Tibial nerve (tissue), 4 donors: ENCODE measurements around the gene NEDD4L. TPM values are rescaled to one million over a fixed set of nuclear protein-coding genes. Genes with fewer than 3 reads are reported as not detected.

Source experiments
- DNase-seq, 2 donors: peaks; one replicate each; pipeline ENCODE4 v3.0.0-alpha.2; 2019; ENCODE audit warnings: low spot score in 2 of 2
- H3K27ac ChIP-seq, 4 donors: fragments of 200-600 bp; sonication (generic) in 3 of 4; one replicate each; pipeline ENCODE4 v1.5.1; 2017 to 2019; ENCODE audit warnings: mild to moderate bottlenecking in 1 of 4
- H3K27me3 ChIP-seq, 2 donors: fragments of 200-600 bp; sonication (generic) in 1 of 2; one replicate each; pipeline versions ENCODE4 v1.5.1 to v1.6.0; 2017 to 2019
- H3K36me3 ChIP-seq, 3 donors: fragments of 200-600 bp; sonication (generic); one replicate each; pipeline ENCODE4 v1.5.1; 2018 to 2019
- H3K4me1 ChIP-seq, 4 donors: fragments of 200-600 bp; sonication (generic) in 3 of 4; one replicate each; pipeline ENCODE4 v1.5.1; 2017 to 2019
- H3K4me3 ChIP-seq, 4 donors: fragments of 200-600 bp; sonication (generic) in 3 of 4; one replicate each; pipeline ENCODE4 v1.5.1; 2017 to 2019; ENCODE audit warnings: mild to moderate bottlenecking in 1 of 4, moderate library complexity in 1 of 4
- H3K9me3 ChIP-seq, 4 donors: fragments of 200-600 bp; sonication (generic) in 3 of 4; one replicate each; pipeline ENCODE4 v1.5.1; 2017 to 2019
- CTCF ChIP-seq, 5 experiments: fragments of 200-600 bp in 3 of 5; fragments of 450-650 bp in 2 of 5; sonication (generic) in 3 of 5; IDR thresholded peaks; one replicate each; pipeline ENCODE4 v1.5.1; 2016 to 2019; ENCODE audit warnings: antibody characterized with exemption in 5 of 5, mild to moderate bottlenecking in 3 of 5, moderate library complexity in 2 of 5
- EP300 ChIP-seq, 2 donors: sonication (generic); formaldehyde crosslinking; IDR thresholded peaks; one replicate each; pipeline ENCODE4 v1.6.1; 2017; ENCODE audit warnings: antibody characterized with exemption in 2 of 2, mild to moderate bottlenecking in 1 of 2
- POLR2A ChIP-seq, 2 donors: fragments of 450-650 bp; IDR thresholded peaks; one replicate each; pipeline ENCODE4 v1.6.1; 2017; ENCODE audit warnings: antibody characterized with exemption in 2 of 2, mild to moderate bottlenecking in 2 of 2, moderate library complexity in 2 of 2
- WGBS, 2 donors: methylation state at CpG; one replicate each; pipeline ENCODE4 v1.1.5; 2018; 5-methylcytosine and 5-hydroxymethylcytosine counted together
- total RNA-seq, 4 donors: library from RNA; depleted of rRNA; stranded (reverse); fragments of >200 nt; gene quantifications; one replicate each; pipeline ENCODE4 v1.1.0, GENCODE V29; 2016

Gene NEDD4L
- total RNA-seq, 4 donors from 2014 or later = 15.3 to 59.9 (median 26.8) TPM

- 76 to 78% methylated on average over 7 of the region's 7 CpGs for WGBS, 2 donors
- Histone ChIP-seq H3K4me1 (peaks cover 0 to 5% (median 0%) of the 10 kb centered on the region in 4 donors), H3K4me3 (no peak overlapping the region), H3K36me3 (no peaks in the 10 kb centered on the region), H3K27ac (no peak overlapping the region), H3K27me3 (no peaks in the 10 kb centered on the region), H3K9me3 (no peaks in the 10 kb centered on the region)
- no peak for DNase-seq
- no peak for TF ChIP-seq EP300 (IDR thresholded peaks at IDR 0.05)
- no peak for TF ChIP-seq CTCF (IDR thresholded peaks at IDR 0.05)
- TF ChIP-seq POLR2A (IDR thresholded peaks at IDR 0.05) = no peak
Observed at GRCh38 chr18:58148954-58149471, 105.0 kb downstream of the NEDD4L start.

GRCh38 chr18:58150772-58151171 lies 106.7 kb downstream of the NEDD4L start:
- no peak for TF ChIP-seq POLR2A (IDR thresholded peaks at IDR 0.05)
- no peak for TF ChIP-seq EP300 (IDR thresholded peaks at IDR 0.05)
- no peak for TF ChIP-seq CTCF (IDR thresholded peaks at IDR 0.05)
- 91 to 98% methylated on average over 4 of the region's 4 CpGs for WGBS, 2 donors
- Histone ChIP-seq H3K4me1 (peaks cover 0 to 5% (median 0%) of the 10 kb centered on the region in 4 donors), H3K4me3 (no peak overlapping the region), H3K27me3 (no peaks in the 10 kb centered on the region), H3K36me3 (no peaks in the 10 kb centered on the region), H3K9me3 (no peaks in the 10 kb centered on the region), H3K27ac (no peak overlapping the region)
- no peak for DNase-seq

GRCh38 chr18:58152216-58152615 lies 108.2 kb downstream of the NEDD4L start:
- H3K4me1 ChIP-seq = peaks cover 0 to 5% (median 0%) of the 10 kb centered on the region in 4 donors
- TF ChIP-seq POLR2A (IDR thresholded peaks at IDR 0.05) (no peak), CTCF (IDR thresholded peaks at IDR 0.05) (no peak), EP300 (IDR thresholded peaks at IDR 0.05) (no peak)
- no peak for DNase-seq

DNA sequence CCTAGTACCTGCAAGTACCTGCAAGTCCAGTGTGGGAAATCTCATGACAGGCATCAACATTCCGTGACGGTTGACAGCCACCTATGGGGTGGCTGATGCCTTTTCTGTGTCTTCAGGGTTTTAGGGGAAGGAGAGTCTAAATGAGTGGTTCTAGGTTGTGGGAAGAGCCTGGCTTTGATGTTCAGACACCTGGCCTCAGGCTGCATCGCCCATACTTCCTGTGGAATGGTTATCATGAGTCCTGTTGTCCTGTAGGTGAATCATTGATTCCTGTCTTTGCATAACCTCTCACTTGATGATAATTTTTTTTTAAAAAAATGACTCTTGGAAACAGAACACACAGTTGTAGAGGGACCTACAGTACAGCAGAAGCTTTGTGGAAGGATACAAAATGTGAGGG lies 108.9 kb downstream of the NEDD4L start:
- DNase-seq = no peak

More at GRCh38 chr18:58152216-58152615, 108.2 kb downstream of the NEDD4L start:
- no peak overlapping the region for H3K4me3 ChIP-seq
- H3K36me3 ChIP-seq = no peaks in the 10 kb centered on the region
- H3K27me3 ChIP-seq = no peaks in the 10 kb centered on the region
- no peak overlapping the region for H3K27ac ChIP-seq
- H3K9me3 ChIP-seq = no peaks in the 10 kb centered on the region
- WGBS, 2 donors = 75 to 80% methylated on average over 3 of the region's 3 CpGs

More for the DNA sequence above, 108.9 kb downstream of the NEDD4L start:
- Histone ChIP-seq H3K4me3 (no peak overlapping the region), H3K9me3 (no peaks in the 10 kb centered on the region), H3K36me3 (no peaks in the 10 kb centered on the region), H3K27ac (no peak overlapping the region), H3K27me3 (no peaks in the 10 kb centered on the region), H3K4me1 (peaks cover 0 to 5% (median 0%) of the 10 kb centered on the region in 4 donors)
- no peak for TF ChIP-seq CTCF (IDR thresholded peaks at IDR 0.05)
- no peak for TF ChIP-seq POLR2A (IDR thresholded peaks at IDR 0.05)
- TF ChIP-seq EP300 (IDR thresholded peaks at IDR 0.05) = no peak
- 98 to 100% methylated on average over 3 of the region's 3 CpGs for WGBS, 2 donors
